AG09319 (cell line): ENCODE results near the gene REP15.
"Not testable (repeated sequence)": the region's sequence is repeated elsewhere in the genome, so short reads cannot be mapped to it uniquely, and the experiment has no call there.

Source experiments
- DNase-seq: peaks from one replicate; pipeline ENCODE4 v3.0.0-alpha.2; 2010; ENCODE audit warnings: low read depth; ENCODE audit errors: extremely low read depth
- CTCF ChIP-seq: IDR thresholded peaks from 2 replicates; pipeline ENCODE4 v1.5.1; 2011; ENCODE audit warnings: low read depth, mild to moderate bottlenecking, inconsistent platforms, low read length, moderate library complexity

REP15 gene

DNA sequence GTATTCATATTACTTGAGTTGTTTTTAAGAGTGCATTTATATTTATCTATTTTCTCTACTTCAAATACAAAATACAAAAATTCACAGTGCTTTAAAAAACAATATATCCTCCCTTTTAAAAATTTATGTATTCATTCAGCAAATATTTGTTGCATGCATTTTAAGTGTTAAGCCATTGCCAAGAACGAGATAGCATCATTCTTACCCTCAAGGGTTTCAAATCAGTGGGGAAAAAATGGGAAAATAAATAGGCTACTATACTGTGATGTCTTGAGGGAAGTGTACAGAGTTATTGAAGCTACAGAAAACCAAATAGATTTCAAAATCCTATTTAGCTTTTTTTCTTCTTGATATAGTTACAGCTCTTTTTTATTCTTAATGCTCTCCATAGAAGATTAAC is 37.5 kb downstream of the REP15 start:
- no peak for DNase-seq
- TF ChIP-seq CTCF: no peak

DNA sequence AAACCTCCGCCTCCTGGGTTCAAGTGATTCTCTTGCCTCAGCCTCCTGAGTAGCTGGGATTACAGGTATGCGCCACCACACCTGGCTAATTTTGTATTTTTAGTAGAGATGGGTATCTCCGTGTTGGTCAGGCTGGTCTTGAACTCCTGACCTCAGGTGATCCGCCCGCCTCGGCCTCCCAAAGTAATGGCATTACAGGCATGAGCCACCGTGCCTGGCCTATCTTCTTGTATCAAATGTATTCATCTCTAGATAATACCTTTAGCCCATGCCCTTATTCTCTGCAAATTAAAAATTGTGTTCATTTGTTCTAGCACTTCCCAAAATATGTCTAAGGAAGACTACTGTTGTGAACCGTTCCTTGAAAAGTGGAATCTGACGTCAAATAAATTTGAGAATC is 38.1 kb downstream of the REP15 start:
- DNase-seq: not testable (repeated sequence)

GRCh38 chr12:27743601-27744000 is 47.4 kb downstream of the REP15 start:
- no peak for TF ChIP-seq CTCF
- no peak for DNase-seq

DNA sequence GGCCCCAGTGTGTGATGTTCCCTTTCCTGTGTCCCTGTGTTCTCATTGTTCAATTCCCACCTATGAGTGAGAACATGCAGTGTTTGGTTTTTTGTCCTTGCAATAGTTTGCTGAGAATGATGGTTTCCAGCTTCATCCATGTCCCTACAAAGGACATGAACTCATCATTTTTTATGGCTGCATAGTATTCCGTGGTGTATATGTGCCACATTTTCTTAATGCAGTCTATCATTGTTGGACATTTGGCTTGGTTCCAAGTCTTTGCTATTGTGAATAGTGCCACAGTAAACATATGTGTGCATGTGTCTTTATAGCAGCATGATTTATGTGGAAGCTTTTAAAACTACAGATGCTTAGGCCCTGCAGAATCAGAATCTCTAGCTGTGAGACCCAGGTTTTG is 49.5 kb downstream of the REP15 start:
- DNase-seq: not testable (repeated sequence)
